ENCODE data around the gene ARF6.

GRCh38 chr14:49942090-49942489 is 49.2 kb downstream of the ARF6 start:
- TF ChIP-seq CHD2 (IDR thresholded peaks at IDR 0.05; ENCODE audit: low read length, partially characterized antibody): no peak
- no peak for TF ChIP-seq RAD21 (conservative IDR thresholded peaks at IDR 0.05 in 1 of 2, IDR thresholded peaks at IDR 0.05 in 1 of 2)
- TF ChIP-seq CTCF (IDR thresholded peaks at IDR 0.05): no peak
- TF ChIP-seq SREBF2 (IDR thresholded peaks at IDR 0.05): no peak
- TF ChIP-seq POLR2AphosphoS2 (conservative IDR thresholded peaks at IDR 0.05; ENCODE audit: low read length): no peak
- no peak for TF ChIP-seq POLR2A (IDR thresholded peaks at IDR 0.05; ENCODE audit: low read length)
- TF ChIP-seq CEBPB (IDR thresholded peaks at IDR 0.05): no peak
- no peak for TF ChIP-seq MAZ (IDR thresholded peaks at IDR 0.05; ENCODE audit: borderline replicate concordance, low read depth, low read length)
- no peak for TF ChIP-seq CHD4 (IDR thresholded peaks at IDR 0.05; ENCODE audit: borderline replicate concordance)
- TF ChIP-seq KDM1A (IDR thresholded peaks at IDR 0.05; ENCODE audit: low read depth): no peak
- no peak for TF ChIP-seq ESRRA (IDR thresholded peaks at IDR 0.05; ENCODE audit: borderline replicate concordance, low read length)

Measured in A549 (cell line).